Left kidney (tissue), 1 donor: ENCODE results near the gene GSPT2. TPM values are rescaled to one million over a fixed set of nuclear protein-coding genes. Genes with fewer than 3 reads are reported as not detected.

Experiments
- polyA plus RNA-seq: library from polyadenylated mRNA; unstranded; fragments of 120-200 nt; gene quantifications from one replicate; pipeline ENCODE4 v1.2.1, GENCODE V29; 2013; ENCODE audit not compliant: insufficient read length

GSPT2 gene
- polyA plus RNA-seq, 1 donor, result 21.2 TPM

Other genes with a start within 250 kb of the GSPT2 start
- gene NUDT11, start 246.8 kb upstream of the GSPT2 start, polyA plus RNA-seq, result 14.8 TPM
- gene CENPVL3, start 124.5 kb upstream of the GSPT2 start, polyA plus RNA-seq, result 1.0 TPM
- 0.28 TPM for gene CENPVL2, start 60.6 kb upstream of the GSPT2 start, polyA plus RNA-seq
- 0.28 TPM for gene CENPVL1, start 32.9 kb upstream of the GSPT2 start, polyA plus RNA-seq
- 353 TPM for gene MAGED1, start 150.2 kb downstream of the GSPT2 start, polyA plus RNA-seq